ENCODE results near the gene MAN2A1. TPM values are rescaled to one million over a fixed set of nuclear protein-coding genes. Genes with fewer than 3 reads are reported as not detected.

The MAN2A1 gene
- total and polyA plus RNA-seq, 2 donors (not counting 1 experiment from before 2014, with no cell fraction given) = 51.6 to 70.5 TPM

DNA sequence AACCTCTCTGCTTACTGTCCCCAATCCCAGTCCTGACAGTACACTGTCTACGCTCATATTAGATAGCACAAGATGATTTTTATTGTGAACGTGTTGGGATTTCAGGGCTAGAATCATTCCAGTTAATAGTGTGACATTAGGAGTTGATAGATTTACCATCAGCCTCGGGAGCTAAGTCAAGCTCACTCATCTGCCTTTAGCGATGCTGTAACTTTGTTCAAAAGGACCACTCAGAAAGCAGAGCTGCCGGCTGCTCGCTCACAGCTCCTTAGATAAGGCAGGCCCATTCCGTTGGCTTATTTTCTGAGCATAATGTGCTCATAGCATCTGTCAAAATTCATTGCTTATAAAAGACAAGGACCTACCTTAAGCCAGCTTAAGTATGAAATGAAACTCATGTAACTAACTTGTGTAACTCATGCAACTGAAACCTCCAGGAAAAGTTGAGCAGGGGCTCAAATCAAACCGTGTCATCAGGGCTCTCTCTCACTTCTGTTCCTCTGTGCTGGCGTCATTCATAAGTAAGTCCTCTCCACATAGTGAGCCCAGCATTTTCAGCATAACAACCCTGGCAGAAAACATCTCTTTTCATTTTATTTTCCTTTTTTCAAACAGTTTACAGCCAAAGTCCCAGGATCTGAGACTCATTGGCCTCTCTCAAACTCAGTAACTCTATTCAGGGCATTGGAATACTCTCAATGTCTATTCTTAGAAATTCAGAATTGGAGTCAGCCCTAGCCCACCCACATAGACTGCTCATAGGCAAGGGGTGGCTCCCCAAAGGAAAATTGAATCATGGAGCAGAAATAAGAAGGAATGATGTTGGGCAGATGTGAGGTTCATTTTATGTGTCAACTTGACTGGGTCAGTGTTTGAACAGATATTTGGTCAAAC is 208.8 kb downstream of the MAN2A1 start:
- no peak overlapping the region for H3K9ac ChIP-seq (ENCODE audit: insufficient read depth, low read length)
- no peak overlapping the region for H3K4me2 ChIP-seq (ENCODE audit: extremely low read depth, insufficient read depth, low read length)
- H3K27ac ChIP-seq (ENCODE audit: insufficient read depth, low read length) = no peak overlapping the region
- TF ChIP-seq EZH2 (IDR thresholded peaks at IDR 0.05; ENCODE audit: low read length, missing control alignments) = no peak
- TF ChIP-seq, protein P1, sequence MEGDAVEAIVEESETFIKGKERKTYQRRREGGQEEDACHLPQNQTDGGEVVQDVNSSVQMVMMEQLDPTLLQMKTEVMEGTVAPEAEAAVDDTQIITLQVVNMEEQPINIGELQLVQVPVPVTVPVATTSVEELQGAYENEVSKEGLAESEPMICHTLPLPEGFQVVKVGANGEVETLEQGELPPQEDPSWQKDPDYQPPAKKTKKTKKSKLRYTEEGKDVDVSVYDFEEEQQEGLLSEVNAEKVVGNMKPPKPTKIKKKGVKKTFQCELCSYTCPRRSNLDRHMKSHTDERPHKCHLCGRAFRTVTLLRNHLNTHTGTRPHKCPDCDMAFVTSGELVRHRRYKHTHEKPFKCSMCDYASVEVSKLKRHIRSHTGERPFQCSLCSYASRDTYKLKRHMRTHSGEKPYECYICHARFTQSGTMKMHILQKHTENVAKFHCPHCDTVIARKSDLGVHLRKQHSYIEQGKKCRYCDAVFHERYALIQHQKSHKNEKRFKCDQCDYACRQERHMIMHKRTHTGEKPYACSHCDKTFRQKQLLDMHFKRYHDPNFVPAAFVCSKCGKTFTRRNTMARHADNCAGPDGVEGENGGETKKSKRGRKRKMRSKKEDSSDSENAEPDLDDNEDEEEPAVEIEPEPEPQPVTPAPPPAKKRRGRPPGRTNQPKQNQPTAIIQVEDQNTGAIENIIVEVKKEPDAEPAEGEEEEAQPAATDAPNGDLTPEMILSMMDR (conservative IDR thresholded peaks at IDR 0.05 in 1 of 2, IDR thresholded peaks at IDR 0.05 in 1 of 2; ENCODE audit: low read depth in 1 of 2, low read length in 2 of 2) = no peak
- peak in 1 of 2 donors; percentile 1 for DNase-seq (ENCODE audit: low read depth in 2 of 2)
- H3K36me3 ChIP-seq (ENCODE audit: control insufficient read depth, insufficient read depth, low read length) = no peaks in the 10 kb centered on the region
- H3K79me2 ChIP-seq (ENCODE audit: control insufficient read depth, insufficient read depth, low read length) = no peaks in the 10 kb centered on the region
- H3K4me3 ChIP-seq (replicated peaks in 1 of 4; ENCODE audit: control extremely low read depth in 1 of 4, insufficient read depth in 1 of 4, low read depth in 3 of 4, low read length in 4 of 4) = no peak overlapping the region
- no peak overlapping the region for H2AFZ ChIP-seq (ENCODE audit: low read length)
- no peaks in the 10 kb centered on the region for H3K4me1 ChIP-seq (ENCODE audit: control insufficient read depth, extremely low read depth, insufficient read depth, low read length)
- H3K27me3 ChIP-seq (ENCODE audit: control insufficient read depth, insufficient read depth, low read length) = no peaks in the 10 kb centered on the region
- H4K20me1 ChIP-seq (ENCODE audit: control insufficient read depth, extremely low read depth, insufficient read depth, low read length) = no peaks in the 10 kb centered on the region
- H3K9me3 ChIP-seq (ENCODE audit: control insufficient read depth, insufficient read depth, low read depth, low read length) = no peaks in the 10 kb centered on the region

DNA sequence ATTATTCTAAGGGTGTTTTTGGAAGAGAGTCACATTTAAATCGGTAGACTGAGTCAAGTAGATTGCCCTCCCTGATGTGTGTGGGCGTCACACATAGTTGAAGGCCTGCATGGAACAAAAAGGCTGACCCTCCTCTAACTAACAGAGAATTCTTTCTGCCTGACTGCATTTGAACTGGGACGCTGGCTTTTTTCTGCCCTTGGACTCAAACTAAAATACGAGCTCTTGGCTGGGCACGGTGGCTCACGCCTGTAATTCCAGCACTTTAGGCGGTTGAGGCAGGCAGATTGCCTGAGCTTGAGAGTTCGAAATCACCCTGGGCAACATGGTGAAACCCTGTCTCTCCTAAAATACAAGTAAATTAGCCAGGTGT is 209.4 kb downstream of the MAN2A1 start:
- no peaks in the 10 kb centered on the region for H3K9me3 ChIP-seq (ENCODE audit: control insufficient read depth, insufficient read depth, low read depth, low read length)
- no peak overlapping the region for H3K4me2 ChIP-seq (ENCODE audit: extremely low read depth, insufficient read depth, low read length)
- no peak overlapping the region for H3K9ac ChIP-seq (ENCODE audit: insufficient read depth, low read length)
- H2AFZ ChIP-seq (ENCODE audit: low read length) = no peak overlapping the region
- TF ChIP-seq, protein P1 (conservative IDR thresholded peaks at IDR 0.05 in 1 of 2, IDR thresholded peaks at IDR 0.05 in 1 of 2; ENCODE audit: low read depth in 1 of 2, low read length in 2 of 2) = no peak
- no peak for TF ChIP-seq EZH2 (IDR thresholded peaks at IDR 0.05; ENCODE audit: low read length, missing control alignments)
- DNase-seq (ENCODE audit: low read depth in 2 of 2) = no peak
- H3K36me3 ChIP-seq (ENCODE audit: control insufficient read depth, insufficient read depth, low read length) = no peaks in the 10 kb centered on the region
- H4K20me1 ChIP-seq (ENCODE audit: control insufficient read depth, extremely low read depth, insufficient read depth, low read length) = no peaks in the 10 kb centered on the region
- H3K4me1 ChIP-seq (ENCODE audit: control insufficient read depth, extremely low read depth, insufficient read depth, low read length) = no peaks in the 10 kb centered on the region
- no peak overlapping the region for H3K27ac ChIP-seq (ENCODE audit: insufficient read depth, low read length)
- H3K27me3 ChIP-seq (ENCODE audit: control insufficient read depth, insufficient read depth, low read length) = no peaks in the 10 kb centered on the region
- no peaks in the 10 kb centered on the region for H3K79me2 ChIP-seq (ENCODE audit: control insufficient read depth, insufficient read depth, low read length)
- no peak overlapping the region for H3K4me3 ChIP-seq (replicated peaks in 1 of 4; ENCODE audit: control extremely low read depth in 1 of 4, insufficient read depth in 1 of 4, low read depth in 3 of 4, low read length in 4 of 4)

DNA sequence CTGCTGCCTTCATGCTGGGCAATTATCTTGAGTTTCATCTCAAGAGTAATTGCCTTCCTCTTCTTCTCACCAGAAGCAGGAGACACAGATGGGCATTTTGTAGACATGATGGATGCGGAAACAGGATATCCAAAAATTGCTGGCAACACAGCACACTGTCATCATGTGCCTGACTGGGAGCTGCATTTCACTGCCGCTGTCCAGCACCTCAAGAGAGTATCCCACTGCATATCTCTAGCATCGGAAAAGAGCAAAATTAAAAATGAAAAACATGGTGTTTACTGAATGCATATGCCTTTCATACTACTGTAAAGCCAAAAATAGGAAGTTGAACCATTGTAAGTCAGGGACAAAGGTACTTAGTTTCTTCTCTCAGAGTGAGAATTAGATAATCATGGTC is 210.7 kb downstream of the MAN2A1 start:
- no peaks in the 10 kb centered on the region for H4K20me1 ChIP-seq (ENCODE audit: control insufficient read depth, extremely low read depth, insufficient read depth, low read length)
- H3K4me3 ChIP-seq (replicated peaks in 1 of 4; ENCODE audit: control extremely low read depth in 1 of 4, insufficient read depth in 1 of 4, low read depth in 3 of 4, low read length in 4 of 4) = no peak overlapping the region
- DNase-seq (ENCODE audit: low read depth in 2 of 2) = no peak
- no peak overlapping the region for H3K4me2 ChIP-seq (ENCODE audit: extremely low read depth, insufficient read depth, low read length)
- H2AFZ ChIP-seq (ENCODE audit: low read length) = no peak overlapping the region
- no peaks in the 10 kb centered on the region for H3K4me1 ChIP-seq (ENCODE audit: control insufficient read depth, extremely low read depth, insufficient read depth, low read length)
- H3K9ac ChIP-seq (ENCODE audit: insufficient read depth, low read length) = no peak overlapping the region
- H3K9me3 ChIP-seq (ENCODE audit: control insufficient read depth, insufficient read depth, low read depth, low read length) = no peaks in the 10 kb centered on the region
- TF ChIP-seq, protein P1 (conservative IDR thresholded peaks at IDR 0.05 in 1 of 2, IDR thresholded peaks at IDR 0.05 in 1 of 2; ENCODE audit: low read depth in 1 of 2, low read length in 2 of 2) = no peak
- TF ChIP-seq EZH2 (IDR thresholded peaks at IDR 0.05; ENCODE audit: low read length, missing control alignments) = no peak
- no peak overlapping the region for H3K27ac ChIP-seq (ENCODE audit: insufficient read depth, low read length)
- H3K36me3 ChIP-seq (ENCODE audit: control insufficient read depth, insufficient read depth, low read length) = no peaks in the 10 kb centered on the region
- H3K27me3 ChIP-seq (ENCODE audit: control insufficient read depth, insufficient read depth, low read length) = no peaks in the 10 kb centered on the region
- H3K79me2 ChIP-seq (ENCODE audit: control insufficient read depth, insufficient read depth, low read length) = no peaks in the 10 kb centered on the region

Measured in fibroblast of lung (primary cell).